Measurements from ENCODE around the gene GINS3.

Gene GINS3

DNA sequence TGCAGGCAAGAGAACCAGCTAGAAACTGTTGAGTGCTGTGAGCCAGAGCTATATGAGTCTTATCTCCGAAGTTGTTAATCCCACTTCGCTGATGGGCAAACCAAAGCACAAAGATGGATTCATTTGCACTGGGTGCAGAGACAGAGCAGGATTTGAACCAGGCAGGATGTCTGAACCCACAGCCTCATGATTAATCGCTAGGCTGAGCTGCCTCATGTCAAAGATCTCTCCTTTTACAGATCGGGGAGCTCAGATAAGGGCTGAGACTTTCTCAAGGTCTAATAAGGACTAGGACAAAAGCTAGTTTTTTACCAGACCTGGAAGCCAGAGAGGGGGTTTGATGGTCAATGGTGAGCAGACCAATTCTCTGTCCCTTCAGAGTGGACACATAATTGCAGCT lies 51.5 kb downstream of the GINS3 start:
- Histone ChIP-seq H3K27me3 (ENCODE audit: control insufficient read depth, insufficient read depth, low read length, poor library complexity, severe bottlenecking) (no peaks in the 10 kb centered on the region), H3K27ac (ENCODE audit: insufficient read depth, low read depth, low read length, poor library complexity, severe bottlenecking) (no peak overlapping the region), H3K4me3 (ENCODE audit: insufficient read depth, low read depth, low read length) (no peak overlapping the region), H3K9me3 (ENCODE audit: control insufficient read depth, low read length) (no peaks in the 10 kb centered on the region), H3K36me3 (ENCODE audit: control insufficient read depth, insufficient read depth, low read length) (no peaks in the 10 kb centered on the region), H3K4me1 (ENCODE audit: control insufficient read depth, insufficient read depth, low read length) (no peaks in the 10 kb centered on the region)
- WGBS, 2 experiments: 90 to 92% methylated on average over 4 of the region's 4 CpGs

DNA sequence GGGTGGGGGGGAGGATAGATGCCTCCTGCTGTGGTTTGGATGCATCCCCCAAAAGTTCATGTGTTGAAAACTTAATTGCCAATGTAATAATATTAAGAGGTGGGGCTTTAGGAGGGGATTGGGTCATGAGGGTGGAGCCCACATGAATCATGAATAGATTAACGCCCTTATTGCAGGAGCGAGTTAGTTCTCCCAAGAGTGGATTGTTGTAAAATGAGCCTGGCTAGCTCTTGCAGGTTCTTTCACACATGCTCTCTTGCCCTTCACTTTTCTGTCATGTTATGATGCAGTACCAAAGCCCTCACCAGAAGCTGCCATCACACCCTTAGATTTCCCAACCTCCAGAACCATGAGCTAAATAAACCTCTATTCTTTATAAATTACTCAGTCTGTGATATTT lies 52.0 kb downstream of the GINS3 start:
- Histone ChIP-seq H3K27me3 (ENCODE audit: control insufficient read depth, insufficient read depth, low read length, poor library complexity, severe bottlenecking) (no peaks in the 10 kb centered on the region), H3K4me3 (ENCODE audit: insufficient read depth, low read depth, low read length) (no peak overlapping the region), H3K36me3 (ENCODE audit: control insufficient read depth, insufficient read depth, low read length) (no peaks in the 10 kb centered on the region), H3K9me3 (ENCODE audit: control insufficient read depth, low read length) (no peaks in the 10 kb centered on the region), H3K4me1 (ENCODE audit: control insufficient read depth, insufficient read depth, low read length) (no peaks in the 10 kb centered on the region), H3K27ac (ENCODE audit: insufficient read depth, low read depth, low read length, poor library complexity, severe bottlenecking) (no peak overlapping the region)
- WGBS, 2 experiments: 86 to 91% methylated on average over 2 of the region's 2 CpGs

DNA sequence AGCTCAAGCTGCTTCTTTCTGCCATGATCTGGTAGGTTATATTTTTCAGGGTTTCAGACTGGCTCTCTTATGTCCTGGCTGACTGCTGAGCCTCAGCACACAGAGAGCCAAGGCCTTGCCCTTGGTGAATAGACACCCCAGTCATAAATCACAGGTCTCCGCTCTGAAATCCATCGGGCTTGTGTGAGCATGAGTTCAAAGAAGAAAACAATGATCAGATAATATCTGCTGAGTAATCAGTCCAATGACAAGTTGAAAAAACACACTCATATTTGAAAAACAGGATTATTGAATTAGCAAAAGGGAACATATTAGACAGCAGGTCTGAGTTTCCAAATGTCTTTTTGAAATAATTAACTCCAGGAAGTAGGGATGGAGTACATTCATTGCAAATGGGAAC lies 56.6 kb downstream of the GINS3 start:
- H3K9me3 ChIP-seq (ENCODE audit: control insufficient read depth, low read length): no peaks in the 10 kb centered on the region
- H3K27me3 ChIP-seq (ENCODE audit: control insufficient read depth, insufficient read depth, low read length, poor library complexity, severe bottlenecking): no peaks in the 10 kb centered on the region
- H3K27ac ChIP-seq (ENCODE audit: insufficient read depth, low read depth, low read length, poor library complexity, severe bottlenecking): no peak overlapping the region
- 93 to 97% methylated on average over 2 of the region's 2 CpGs for WGBS, 2 experiments
- no peaks in the 10 kb centered on the region for H3K36me3 ChIP-seq (ENCODE audit: control insufficient read depth, insufficient read depth, low read length)
- H3K4me1 ChIP-seq (ENCODE audit: control insufficient read depth, insufficient read depth, low read length): peaks cover 8% of the 10 kb centered on the region
- H3K4me3 ChIP-seq (ENCODE audit: insufficient read depth, low read depth, low read length): no peak overlapping the region

DNA sequence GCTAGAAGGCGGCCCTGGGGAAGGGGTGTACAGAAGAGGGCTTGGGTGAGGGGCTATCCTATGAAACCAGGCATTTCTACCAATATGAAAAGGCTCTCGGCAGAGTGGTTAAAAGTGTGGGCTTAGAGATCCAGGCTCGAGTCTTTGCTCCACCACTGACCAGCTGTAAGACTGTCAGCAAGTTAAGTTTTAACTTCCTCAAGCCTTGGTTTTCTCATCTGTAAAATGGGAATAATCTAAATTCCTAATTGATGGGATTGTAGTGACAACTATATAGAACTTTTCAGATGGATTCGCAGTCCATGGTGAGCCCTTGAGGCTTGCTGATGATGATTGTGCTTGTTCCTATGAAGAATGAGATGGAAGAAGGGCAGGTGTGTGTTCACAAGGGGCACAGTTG lies 57.0 kb downstream of the GINS3 start:
- Histone ChIP-seq H3K36me3 (ENCODE audit: control insufficient read depth, insufficient read depth, low read length) (no peaks in the 10 kb centered on the region), H3K9me3 (ENCODE audit: control insufficient read depth, low read length) (no peaks in the 10 kb centered on the region), H3K27ac (ENCODE audit: insufficient read depth, low read depth, low read length, poor library complexity, severe bottlenecking) (no peak overlapping the region), H3K27me3 (ENCODE audit: control insufficient read depth, insufficient read depth, low read length, poor library complexity, severe bottlenecking) (no peaks in the 10 kb centered on the region), H3K4me3 (ENCODE audit: insufficient read depth, low read depth, low read length) (no peak overlapping the region), H3K4me1 (ENCODE audit: control insufficient read depth, insufficient read depth, low read length) (peaks cover 8% of the 10 kb centered on the region)
- WGBS, 2 experiments: 95 to 97% methylated on average over 4 of the region's 4 CpGs

DNA sequence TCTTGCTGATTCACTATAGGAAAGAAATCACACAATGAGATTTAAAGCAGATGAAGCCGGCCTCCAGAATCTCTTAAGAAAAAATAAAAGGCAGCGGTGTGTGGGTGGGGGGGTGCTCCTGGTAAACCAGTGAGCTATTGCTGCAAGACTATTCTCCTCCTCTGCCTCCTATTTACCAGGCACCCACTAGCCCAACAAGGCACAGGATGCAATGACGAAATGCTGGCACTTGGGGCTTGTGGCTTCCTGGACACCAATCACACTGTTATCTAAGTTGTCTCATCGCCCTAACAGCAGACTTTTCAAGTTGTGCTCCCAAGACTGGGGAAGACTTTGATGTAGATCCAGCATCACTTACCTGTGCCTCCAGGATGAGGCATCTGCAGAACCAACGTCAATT lies 57.5 kb downstream of the GINS3 start:
- 90 to 91% methylated on average over 3 to 5 of the region's 5 CpGs for WGBS, 2 experiments

DNA sequence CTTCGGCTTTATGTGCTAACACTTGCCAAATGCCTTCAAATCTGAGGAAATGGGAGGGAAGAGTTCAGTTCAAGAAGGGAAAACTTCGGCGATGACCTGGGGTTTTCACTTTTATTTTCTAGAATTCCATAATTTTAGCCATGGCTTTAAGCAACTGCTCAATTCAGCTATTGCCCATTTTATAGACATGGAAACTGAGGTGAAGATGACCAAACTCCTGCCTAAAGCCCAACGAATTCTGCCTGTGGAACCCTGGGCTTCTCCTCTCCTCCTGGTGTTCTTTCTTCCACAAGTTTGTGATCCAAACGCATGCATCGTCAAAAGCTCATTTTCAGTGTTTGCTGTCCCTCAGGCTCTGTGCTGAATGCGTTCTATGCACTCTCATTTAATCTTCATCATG lies 58.3 kb downstream of the GINS3 start:
- H3K4me1 ChIP-seq (ENCODE audit: control insufficient read depth, insufficient read depth, low read length): peaks cover 8% of the 10 kb centered on the region

More for the DNA sequence above, 57.5 kb downstream of the GINS3 start:
- Histone ChIP-seq H3K4me1 (ENCODE audit: control insufficient read depth, insufficient read depth, low read length) (peaks cover 8% of the 10 kb centered on the region), H3K27me3 (ENCODE audit: control insufficient read depth, insufficient read depth, low read length, poor library complexity, severe bottlenecking) (no peaks in the 10 kb centered on the region), H3K27ac (ENCODE audit: insufficient read depth, low read depth, low read length, poor library complexity, severe bottlenecking) (no peak overlapping the region), H3K4me3 (ENCODE audit: insufficient read depth, low read depth, low read length) (no peak overlapping the region), H3K9me3 (ENCODE audit: control insufficient read depth, low read length) (no peaks in the 10 kb centered on the region), H3K36me3 (ENCODE audit: control insufficient read depth, insufficient read depth, low read length) (no peaks in the 10 kb centered on the region)

DNA sequence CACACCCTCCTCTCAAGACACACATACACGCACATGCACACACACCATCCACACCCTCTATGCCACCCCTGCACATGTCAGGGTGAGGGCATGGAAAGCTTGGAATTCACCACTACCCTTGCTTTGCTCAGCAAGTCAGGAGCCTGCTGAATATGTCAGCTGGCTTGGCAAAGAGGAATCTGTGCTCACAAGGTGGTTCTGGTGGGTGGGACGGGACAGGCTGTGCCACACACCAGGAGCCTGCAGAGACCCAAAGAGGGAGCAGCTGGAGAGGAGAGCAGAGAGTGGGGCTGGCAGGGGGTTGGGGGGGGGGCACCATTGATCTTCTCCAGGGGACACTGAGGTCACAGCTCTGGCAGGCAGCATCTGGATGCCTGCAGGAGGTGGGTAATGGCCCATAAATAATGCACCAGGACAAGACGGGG lies 59.0 kb downstream of the GINS3 start:
- Histone ChIP-seq H3K4me1 (ENCODE audit: control insufficient read depth, insufficient read depth, low read length) (peaks cover 8% of the 10 kb centered on the region), H3K4me3 (ENCODE audit: insufficient read depth, low read depth, low read length) (no peak overlapping the region), H3K27ac (ENCODE audit: insufficient read depth, low read depth, low read length, poor library complexity, severe bottlenecking) (no peak overlapping the region), H3K27me3 (ENCODE audit: control insufficient read depth, insufficient read depth, low read length, poor library complexity, severe bottlenecking) (no peaks in the 10 kb centered on the region), H3K36me3 (ENCODE audit: control insufficient read depth, insufficient read depth, low read length) (no peaks in the 10 kb centered on the region), H3K9me3 (ENCODE audit: control insufficient read depth, low read length) (no peaks in the 10 kb centered on the region)
- WGBS, 2 experiments: 74 to 81% methylated on average over 3 of the region's 3 CpGs

More for the DNA sequence above, 58.3 kb downstream of the GINS3 start:
- 88 to 91% methylated on average over 7 of the region's 7 CpGs for WGBS, 2 experiments
- H3K4me3 ChIP-seq (ENCODE audit: insufficient read depth, low read depth, low read length): no peak overlapping the region
- no peak overlapping the region for H3K27ac ChIP-seq (ENCODE audit: insufficient read depth, low read depth, low read length, poor library complexity, severe bottlenecking)
- no peaks in the 10 kb centered on the region for H3K27me3 ChIP-seq (ENCODE audit: control insufficient read depth, insufficient read depth, low read length, poor library complexity, severe bottlenecking)
- H3K9me3 ChIP-seq (ENCODE audit: control insufficient read depth, low read length): no peaks in the 10 kb centered on the region
- no peaks in the 10 kb centered on the region for H3K36me3 ChIP-seq (ENCODE audit: control insufficient read depth, insufficient read depth, low read length)

DNA sequence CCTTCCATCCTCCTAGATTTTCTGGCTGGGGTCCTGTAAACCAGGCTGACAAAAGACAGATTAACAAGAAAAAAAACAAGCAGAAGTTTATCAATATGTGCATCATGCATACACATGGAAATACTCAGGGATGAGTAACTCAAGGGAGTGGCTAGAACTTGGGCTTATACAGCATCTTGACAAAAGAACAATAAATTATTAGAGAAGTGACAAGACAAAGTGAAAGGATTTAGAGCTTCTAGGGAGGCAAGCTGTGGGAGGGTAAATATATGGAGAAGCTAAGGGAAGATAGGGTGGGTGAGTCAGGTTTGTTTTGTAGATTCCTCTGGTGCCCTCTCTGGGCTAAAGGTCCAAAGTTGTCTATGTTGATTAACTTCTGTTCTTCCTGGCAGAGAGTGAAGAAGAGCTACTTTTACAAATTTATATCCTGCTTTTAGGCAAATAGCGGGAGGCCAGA lies 59.7 kb downstream of the GINS3 start:
- H3K36me3 ChIP-seq (ENCODE audit: control insufficient read depth, insufficient read depth, low read length): no peaks in the 10 kb centered on the region
- WGBS, 2 experiments: 100% methylated on average over 1 of the region's 1 CpG; no CpG with 5 or more reads in 1 of the 2 experiments
- H3K27me3 ChIP-seq (ENCODE audit: control insufficient read depth, insufficient read depth, low read length, poor library complexity, severe bottlenecking): no peaks in the 10 kb centered on the region
- no peak overlapping the region for H3K4me3 ChIP-seq (ENCODE audit: insufficient read depth, low read depth, low read length)
- peaks cover 8% of the 10 kb centered on the region for H3K4me1 ChIP-seq (ENCODE audit: control insufficient read depth, insufficient read depth, low read length)
- no peak overlapping the region for H3K27ac ChIP-seq (ENCODE audit: insufficient read depth, low read depth, low read length, poor library complexity, severe bottlenecking)
- H3K9me3 ChIP-seq (ENCODE audit: control insufficient read depth, low read length): no peaks in the 10 kb centered on the region

DNA sequence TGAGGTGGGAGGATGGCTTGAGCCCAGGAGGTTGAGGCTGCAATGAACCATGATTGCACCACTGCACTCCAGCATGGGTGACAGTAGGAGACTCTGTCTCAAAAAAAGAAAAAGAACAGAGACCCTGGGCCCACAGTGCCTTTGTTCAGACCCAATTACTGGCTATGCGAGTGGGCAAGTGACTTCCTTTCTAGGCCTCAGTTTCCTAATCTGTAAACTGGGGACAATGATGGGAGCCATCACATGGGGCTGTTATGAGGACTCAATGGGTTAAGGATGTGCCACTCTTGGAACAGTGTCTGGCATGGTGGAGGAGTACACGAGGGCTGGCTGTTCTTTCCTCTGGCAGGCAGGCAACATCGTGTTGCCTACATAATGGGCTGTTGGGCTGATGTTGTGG lies 60.4 kb downstream of the GINS3 start:
- no peaks in the 10 kb centered on the region for H3K27me3 ChIP-seq (ENCODE audit: control insufficient read depth, insufficient read depth, low read length, poor library complexity, severe bottlenecking)
- H3K9me3 ChIP-seq (ENCODE audit: control insufficient read depth, low read length): no peaks in the 10 kb centered on the region
- no peak overlapping the region for H3K27ac ChIP-seq (ENCODE audit: insufficient read depth, low read depth, low read length, poor library complexity, severe bottlenecking)
- 93 to 98% methylated on average over 3 of the region's 3 CpGs for WGBS, 2 experiments
- H3K4me1 ChIP-seq (ENCODE audit: control insufficient read depth, insufficient read depth, low read length): peaks cover 8% of the 10 kb centered on the region
- H3K36me3 ChIP-seq (ENCODE audit: control insufficient read depth, insufficient read depth, low read length): no peaks in the 10 kb centered on the region
- H3K4me3 ChIP-seq (ENCODE audit: insufficient read depth, low read depth, low read length): no peak overlapping the region

DNA sequence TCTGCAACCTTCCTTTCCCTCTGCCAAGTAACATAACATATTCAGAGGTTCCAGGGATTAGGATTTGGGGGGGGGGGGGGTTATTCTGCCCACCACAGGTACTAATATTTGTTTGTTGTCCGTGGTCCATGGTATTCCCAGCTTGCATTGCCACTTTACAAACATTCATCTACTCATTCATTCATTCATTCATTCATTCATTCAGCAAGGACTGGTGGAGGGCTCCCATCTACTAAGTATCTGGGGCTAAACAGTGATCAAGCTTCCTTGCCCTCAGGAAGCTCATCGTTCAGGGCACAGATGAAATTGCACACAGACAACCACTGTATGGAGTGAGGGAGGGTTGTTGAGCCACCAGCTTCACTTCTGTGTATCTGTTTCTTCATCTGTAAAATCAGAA lies 61.9 kb downstream of the GINS3 start:
- H3K27ac ChIP-seq (ENCODE audit: insufficient read depth, low read depth, low read length, poor library complexity, severe bottlenecking): no peak overlapping the region
- peaks cover 8% of the 10 kb centered on the region for H3K4me1 ChIP-seq (ENCODE audit: control insufficient read depth, insufficient read depth, low read length)
- 84 to 94% methylated on average over 2 of the region's 2 CpGs for WGBS, 2 experiments
- no peaks in the 10 kb centered on the region for H3K27me3 ChIP-seq (ENCODE audit: control insufficient read depth, insufficient read depth, low read length, poor library complexity, severe bottlenecking)
- H3K36me3 ChIP-seq (ENCODE audit: control insufficient read depth, insufficient read depth, low read length): no peaks in the 10 kb centered on the region
- H3K9me3 ChIP-seq (ENCODE audit: control insufficient read depth, low read length): no peaks in the 10 kb centered on the region
- no peak overlapping the region for H3K4me3 ChIP-seq (ENCODE audit: insufficient read depth, low read depth, low read length)

DNA sequence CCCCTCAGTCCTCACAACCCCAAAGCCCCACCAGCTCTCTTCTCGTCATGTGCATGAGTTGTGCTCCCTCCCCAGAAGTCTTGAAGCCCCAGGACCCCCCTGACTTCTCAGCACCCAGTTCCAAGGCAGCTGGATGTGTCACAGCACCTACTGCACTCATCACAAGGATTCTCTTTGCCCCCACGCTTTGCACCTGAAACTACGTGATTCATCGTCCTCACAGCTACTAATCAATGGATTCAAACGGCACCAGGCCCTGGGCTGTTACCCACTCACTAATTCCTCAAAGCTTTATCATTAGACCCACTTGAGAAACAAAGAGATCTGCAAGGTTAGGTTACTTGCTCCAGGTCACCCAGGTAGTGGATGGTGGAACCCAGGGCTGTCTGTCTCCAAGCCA lies 62.6 kb downstream of the GINS3 start:
- no peaks in the 10 kb centered on the region for H3K9me3 ChIP-seq (ENCODE audit: control insufficient read depth, low read length)
- peaks cover 8% of the 10 kb centered on the region for H3K4me1 ChIP-seq (ENCODE audit: control insufficient read depth, insufficient read depth, low read length)
- H3K4me3 ChIP-seq (ENCODE audit: insufficient read depth, low read depth, low read length): no peak overlapping the region
- WGBS, 2 experiments: 93 to 95% methylated on average over 5 of the region's 5 CpGs
- no peaks in the 10 kb centered on the region for H3K27me3 ChIP-seq (ENCODE audit: control insufficient read depth, insufficient read depth, low read length, poor library complexity, severe bottlenecking)
- H3K36me3 ChIP-seq (ENCODE audit: control insufficient read depth, insufficient read depth, low read length): no peaks in the 10 kb centered on the region
- no peak overlapping the region for H3K27ac ChIP-seq (ENCODE audit: insufficient read depth, low read depth, low read length, poor library complexity, severe bottlenecking)

Measured in ectodermal cell (in vitro differentiated cells).